ENCODE measurements around the gene PIP4K2C. TPM values are rescaled to one million over a fixed set of nuclear protein-coding genes. Genes with fewer than 3 reads are reported as not detected.
A peak's percentile ranks its signal among the peaks of the same experiment; 100 is the strongest.

Gene PIP4K2C
- total RNA-seq, 4 donors from 2014 or later = 38.4 to 308 (median 45.8) TPM

DNA sequence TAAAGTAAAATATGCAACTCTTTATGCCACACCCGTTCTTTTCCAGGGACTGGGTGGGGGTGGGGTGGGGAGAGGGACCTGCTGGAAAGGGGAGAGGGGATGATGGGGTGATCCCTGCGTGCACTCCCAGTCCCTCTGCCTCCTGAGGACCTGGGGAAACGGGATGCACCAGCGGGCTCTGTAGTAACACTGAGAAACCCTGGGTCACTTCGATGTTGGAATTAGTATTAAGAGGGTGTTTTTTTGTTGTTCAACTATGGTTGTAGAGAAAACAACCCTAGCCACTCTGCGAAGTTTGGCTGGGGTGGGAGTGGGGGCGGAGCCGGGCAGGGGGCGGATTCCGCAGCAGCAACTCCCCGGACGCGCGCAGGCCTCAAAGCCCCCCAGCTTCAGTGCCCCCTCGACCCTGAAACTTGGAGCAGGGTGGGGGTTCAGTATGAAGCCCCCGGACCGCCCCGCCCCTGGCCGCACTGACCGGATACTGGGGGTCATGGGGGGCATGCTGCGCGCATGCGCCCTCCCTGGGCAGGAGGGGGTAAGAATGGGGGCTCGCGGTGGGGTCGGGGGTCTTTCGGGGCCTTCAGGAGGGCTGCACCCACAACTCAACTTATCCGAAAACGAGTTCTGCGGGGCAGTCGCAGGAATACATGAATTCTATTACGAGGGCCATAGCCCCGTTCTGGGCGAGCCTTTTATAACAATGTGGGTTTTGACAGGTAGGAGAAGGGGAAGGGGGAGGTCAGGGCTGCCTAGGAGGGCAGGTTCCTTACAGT is 19.0 kb downstream of the PIP4K2C start:
- DNase-seq = no peak
- TF ChIP-seq POLR2A (IDR thresholded peaks at IDR 0.05) = no peak
- TF ChIP-seq EP300 (IDR thresholded peaks at IDR 0.05; ENCODE audit: low read depth) = no peak
- no peak for TF ChIP-seq CTCF (IDR thresholded peaks at IDR 0.05)
- TF ChIP-seq POLR2AphosphoS5 (IDR thresholded peaks at IDR 0.05) = no peak
- in situ Hi-C loops (cut with MboI; ENCODE audit: low pct_ligation_motif_present in 1 of 4, low pct_unique_long_range_greater_than_20kb in 1 of 4, low sequenced_read_pairs in 3 of 4) (no loop called here), intact Hi-C loops (cut with DNase I; ENCODE audit: low total_unique reads) (no loop called here)
- Histone ChIP-seq H3K4me3 (peak overlapping the region; percentile 37 to 94 (median 60)), H3K36me3 (no peaks in the 10 kb centered on the region), H3K9me3 (no peaks in the 10 kb centered on the region), H3K4me1 (peaks cover 9 to 53% (median 24%) of the 10 kb centered on the region in 4 donors), H3K27me3 (peaks cover 56% of the 10 kb centered on the region), H3K27ac (peak overlapping the region; percentile 81 to 93 (median 84))
- WGBS, 2 donors (ENCODE audit: low coverage in 1 of 2) = 49% methylated on average over 25 of the region's 34 CpGs; no CpG with 5 or more reads in 1 of the 2 donors

DNA sequence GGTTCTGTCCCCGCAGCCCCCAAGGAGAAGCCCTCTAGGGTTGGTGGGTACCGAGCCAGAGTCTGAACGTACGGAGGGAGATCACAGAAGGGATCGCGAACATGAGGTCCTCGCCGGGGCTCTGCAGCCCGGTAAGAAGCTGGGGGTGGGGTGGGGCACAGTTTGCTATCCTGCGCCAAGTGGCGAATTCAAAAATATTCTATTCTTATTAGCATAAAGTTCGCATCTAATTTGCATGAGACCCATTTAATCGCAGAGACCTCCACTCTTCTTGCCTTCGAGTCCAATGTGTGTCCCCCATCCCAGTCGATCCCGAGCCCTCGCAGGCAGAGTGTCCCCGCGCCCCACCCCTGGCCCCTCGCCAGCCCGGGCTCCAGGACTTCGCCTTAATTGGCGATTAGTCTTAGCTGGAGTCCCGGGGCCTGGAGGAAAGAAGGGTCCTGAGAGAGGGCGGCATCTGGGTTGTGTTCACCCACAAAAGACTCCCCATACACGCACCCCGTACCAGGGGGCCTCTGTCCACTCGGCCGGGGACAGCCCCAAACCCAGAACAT is 19.6 kb downstream of the PIP4K2C start:
- H3K27ac ChIP-seq = peak overlapping the region; percentile 81 to 93 (median 84)
- peaks cover 8 to 47% (median 21%) of the 10 kb centered on the region in 4 donors for H3K4me1 ChIP-seq
- intact Hi-C loops (cut with DNase I; ENCODE audit: low total_unique reads) = no loop called here
- peaks cover 55% of the 10 kb centered on the region for H3K27me3 ChIP-seq
- in situ Hi-C loops (cut with MboI; ENCODE audit: low pct_ligation_motif_present in 1 of 4, low pct_unique_long_range_greater_than_20kb in 1 of 4, low sequenced_read_pairs in 3 of 4) = no loop called here
- DNase-seq = peak; percentile 59
- no peaks in the 10 kb centered on the region for H3K9me3 ChIP-seq
- H3K4me3 ChIP-seq = peak overlapping the region; percentile 37 to 94 (median 60)
- H3K36me3 ChIP-seq = no peaks in the 10 kb centered on the region
- 11% methylated on average over 29 of the region's 29 CpGs; no CpG with 5 or more reads in 1 of the 2 donors for WGBS, 2 donors (ENCODE audit: low coverage in 1 of 2)
- no peak for TF ChIP-seq EP300 (IDR thresholded peaks at IDR 0.05; ENCODE audit: low read depth)
- TF ChIP-seq POLR2AphosphoS5 (IDR thresholded peaks at IDR 0.05) = peak in 1 of 3 donors; percentile 6
- no peak for TF ChIP-seq CTCF (IDR thresholded peaks at IDR 0.05)
- no peak for TF ChIP-seq POLR2A (IDR thresholded peaks at IDR 0.05)

- H3K27ac ChIP-seq = peak within 1 kb of the TSS; percentile 81 to 93 (median 84)
- H3K4me3 ChIP-seq = peak within 1 kb of the TSS; percentile 37 to 94 (median 60)
- no peaks in the 10 kb centered on the region for H3K9me3 ChIP-seq
- peak; percentile 73 for DNase-seq
- H3K4me1 ChIP-seq = peaks cover 4 to 44% (median 19%) of the 10 kb centered on the region in 4 donors
- WGBS, 2 donors (ENCODE audit: low coverage in 1 of 2) = 1% methylated on average over 51 of the region's 55 CpGs; no CpG with 5 or more reads in 1 of the 2 donors
- TF ChIP-seq CTCF (IDR thresholded peaks at IDR 0.05) (no peak), EP300 (IDR thresholded peaks at IDR 0.05; ENCODE audit: low read depth) (no peak), POLR2AphosphoS5 (IDR thresholded peaks at IDR 0.05) (peak in 2 of 3 donors; percentile 49 to 52), POLR2A (IDR thresholded peaks at IDR 0.05) (peak; percentile 40)
- intact Hi-C loops (cut with DNase I; ENCODE audit: low total_unique reads) (no loop called here), in situ Hi-C loops (cut with MboI; ENCODE audit: low pct_ligation_motif_present in 1 of 4, low pct_unique_long_range_greater_than_20kb in 1 of 4, low sequenced_read_pairs in 3 of 4) (no loop called here)
- no peaks in the 10 kb centered on the region for H3K36me3 ChIP-seq
- peaks cover 56% of the 10 kb centered on the region for H3K27me3 ChIP-seq
Observed at GRCh38 chr12:57611108-57611826, 20.3 kb downstream of the PIP4K2C start, which contains the start of gene ARHGEF25. ARHGEF25 (plus strand) TSS chr12:57611435; CDS start chr12:57611895, 460 bp downstream.
